Activated CD4-positive, alpha-beta memory T cell treated with anti-CD3 and anti-CD28 coated beads for 36 hours (primary cell): ENCODE measurements around the gene RASD1. TPM values are rescaled to one million over a fixed set of nuclear protein-coding genes. Genes with fewer than 3 reads are reported as not detected.
A peak's percentile ranks its signal among the peaks of the same experiment; 100 is the strongest.

Source experiments
- CTCF ChIA-PET: fragments of 350-600 bp; sonication (Branson Sonifier 250); formaldehyde crosslinking; loops from one replicate; lab custom pipeline; 2021; ENCODE audit warnings: antibody characterized with exemption, inconsistent platforms; lab: Charles Lee
- POLR2A ChIA-PET: fragments of 350-600 bp; sonication (Branson Sonifier 250); formaldehyde crosslinking; loops from one replicate; lab custom pipeline; 2021; ENCODE audit warnings: antibody characterized with exemption; lab: Charles Lee
- DNase-seq: peaks from one replicate; pipeline ENCODE4 v3.0.0-alpha.2; 2020
- H3K27ac Mint-ChIP-seq: one replicate; pipeline ENCODE4 v1.8.0; 2021; ENCODE audit warnings: mixed read lengths
- H3K27me3 Mint-ChIP-seq: one replicate; pipeline ENCODE4 v1.8.0; 2021; ENCODE audit warnings: mixed read lengths
- H3K36me3 Mint-ChIP-seq: one replicate; pipeline ENCODE4 v1.8.0; 2021; ENCODE audit warnings: mixed read lengths
- H3K4me1 Mint-ChIP-seq: one replicate; pipeline ENCODE4 v1.8.0; 2021; ENCODE audit warnings: low read depth, mixed read lengths
- H3K4me3 Mint-ChIP-seq: one replicate; pipeline ENCODE4 v1.8.0; 2021; ENCODE audit warnings: mild to moderate bottlenecking, mixed read lengths
- H3K9me3 Mint-ChIP-seq: one replicate; pipeline ENCODE4 v1.8.0; 2021; ENCODE audit warnings: mixed read lengths
- intact Hi-C: fragments of 100-400 bp; cut with micrococcal nuclease; formaldehyde crosslinking; loops from one replicate; pipeline ENCODE4 v1.15.1; 2023
- total RNA-seq, 2 experiments: library from RNA; stranded (reverse); gene quantifications; one replicate each; pipeline ENCODE4 v1.2.3, GENCODE V29; 2021

RASD1 gene
- total RNA-seq, 2 experiments from 2014 or later = 0.27 to 0.33 TPM

GRCh38 chr17:17507465-17508011 is 11.3 kb upstream of the RASD1 start:
- CTCF ChIA-PET = interaction anchor here (1.2 to 3.8 kb wide), 2 partner anchors 11 to 106 kb away, joined by 4 to 15 read pairs; partner anchors contain the start of gene RASD1
- H3K4me3 Mint-ChIP-seq = no peak overlapping the region
- no peaks in the 10 kb centered on the region for H3K27me3 Mint-ChIP-seq
- POLR2A ChIA-PET = no interaction called here
- no peaks in the 10 kb centered on the region for H3K36me3 Mint-ChIP-seq
- DNase-seq = no peak
- no peaks in the 10 kb centered on the region for H3K9me3 Mint-ChIP-seq
- intact Hi-C loops = no loop called here
- H3K27ac Mint-ChIP-seq = no peak overlapping the region
- no peaks in the 10 kb centered on the region for H3K4me1 Mint-ChIP-seq

- no peaks in the 10 kb centered on the region for H3K36me3 Mint-ChIP-seq
- no peaks in the 10 kb centered on the region for H3K9me3 Mint-ChIP-seq
- intact Hi-C loops = no loop called here
- H3K27me3 Mint-ChIP-seq = no peaks in the 10 kb centered on the region
- DNase-seq = no peak
- no peak overlapping the region for H3K4me3 Mint-ChIP-seq
- ChIA-PET POLR2A (no interaction called here), CTCF (interaction anchor here (3.8 kb wide), 1 partner anchor 10 kb away, joined by 15 read pairs; the partner anchor contains the start of gene RASD1)
- no peak overlapping the region for H3K27ac Mint-ChIP-seq
- no peaks in the 10 kb centered on the region for H3K4me1 Mint-ChIP-seq
Measured at GRCh38 chr17:17506893-17507464, 10.8 kb upstream of the RASD1 start.

- Mint-ChIP-seq H3K4me1 (no peaks in the 10 kb centered on the region), H3K27ac (no peak overlapping the region), H3K36me3 (no peaks in the 10 kb centered on the region), H3K27me3 (no peaks in the 10 kb centered on the region), H3K4me3 (no peak overlapping the region), H3K9me3 (no peaks in the 10 kb centered on the region)
- ChIA-PET POLR2A (no interaction called here), CTCF (interaction anchor here (3.8 kb wide), 1 partner anchor 10 kb away, joined by 15 read pairs; the partner anchor contains the start of gene RASD1)
- intact Hi-C loops = no loop called here
- no peak for DNase-seq
Measured at GRCh38 chr17:17506181-17506741, 10.1 kb upstream of the RASD1 start.

GRCh38 chr17:17505610-17506171 is 9.5 kb upstream of the RASD1 start:
- Mint-ChIP-seq H3K27me3 (no peaks in the 10 kb centered on the region), H3K4me3 (no peak overlapping the region), H3K4me1 (no peaks in the 10 kb centered on the region), H3K27ac (no peak overlapping the region), H3K9me3 (no peaks in the 10 kb centered on the region), H3K36me3 (no peaks in the 10 kb centered on the region)
- CTCF ChIA-PET = interaction anchor here (3.8 kb wide), 1 partner anchor 9 kb away, joined by 15 read pairs; the partner anchor contains the start of gene RASD1
- POLR2A ChIA-PET = interaction anchor here (0.5 to 1.1 kb wide), 2 partner anchors 17 to 498 kb away, joined by 3 to 4 read pairs; no protein-coding TSS in a partner anchor
- DNase-seq = no peak
- intact Hi-C loops = no loop called here

GRCh38 chr17:17505151-17505550 is 9.0 kb upstream of the RASD1 start:
- CTCF ChIA-PET = interaction anchor here (3.8 kb wide), 1 partner anchor 9 kb away, joined by 15 read pairs; the partner anchor contains the start of gene RASD1
- DNase-seq = no peak
- H3K4me3 Mint-ChIP-seq = no peak overlapping the region
- H3K9me3 Mint-ChIP-seq = no peaks in the 10 kb centered on the region
- POLR2A ChIA-PET = interaction anchor here (1.1 kb wide), 1 partner anchor 16 kb away, joined by 3 read pairs; no protein-coding TSS in a partner anchor
- no peaks in the 10 kb centered on the region for H3K27me3 Mint-ChIP-seq
- no peak overlapping the region for H3K27ac Mint-ChIP-seq
- H3K4me1 Mint-ChIP-seq = no peaks in the 10 kb centered on the region
- H3K36me3 Mint-ChIP-seq = no peaks in the 10 kb centered on the region
- intact Hi-C loops = no loop called here

- intact Hi-C loops = no loop called here
- H3K27me3 Mint-ChIP-seq = no peaks in the 10 kb centered on the region
- ChIA-PET CTCF (interaction anchor here (3.8 kb wide), 1 partner anchor 8 kb away, joined by 15 read pairs; the partner anchor contains the start of gene RASD1), POLR2A (interaction anchor here (1.1 kb wide), 1 partner anchor 16 kb away, joined by 3 read pairs; no protein-coding TSS in a partner anchor)
- H3K36me3 Mint-ChIP-seq = no peaks in the 10 kb centered on the region
- no peak overlapping the region for H3K4me3 Mint-ChIP-seq
- H3K9me3 Mint-ChIP-seq = no peaks in the 10 kb centered on the region
- no peak overlapping the region for H3K27ac Mint-ChIP-seq
- no peaks in the 10 kb centered on the region for H3K4me1 Mint-ChIP-seq
- DNase-seq = no peak
Measured at GRCh38 chr17:17504341-17505140, 8.3 kb upstream of the RASD1 start.

- H3K9me3 Mint-ChIP-seq = no peaks in the 10 kb centered on the region
- ChIA-PET CTCF (no interaction called here), POLR2A (no interaction called here)
- no peaks in the 10 kb centered on the region for H3K36me3 Mint-ChIP-seq
- intact Hi-C loops = no loop called here
- no peaks in the 10 kb centered on the region for H3K27me3 Mint-ChIP-seq
- no peak overlapping the region for H3K4me3 Mint-ChIP-seq
- no peak overlapping the region for H3K27ac Mint-ChIP-seq
- DNase-seq = no peak
- no peaks in the 10 kb centered on the region for H3K4me1 Mint-ChIP-seq
Measured at GRCh38 chr17:17503566-17504130, 7.5 kb upstream of the RASD1 start.

- DNase-seq = no peak
- H3K9me3 Mint-ChIP-seq = no peaks in the 10 kb centered on the region
- H3K36me3 Mint-ChIP-seq = no peaks in the 10 kb centered on the region
- H3K4me1 Mint-ChIP-seq = no peaks in the 10 kb centered on the region
- H3K4me3 Mint-ChIP-seq = no peak overlapping the region
- ChIA-PET POLR2A (no interaction called here), CTCF (no interaction called here)
- intact Hi-C loops = no loop called here
- no peaks in the 10 kb centered on the region for H3K27me3 Mint-ChIP-seq
- H3K27ac Mint-ChIP-seq = no peak overlapping the region
Measured at GRCh38 chr17:17502741-17503565, 6.8 kb upstream of the RASD1 start.

- intact Hi-C loops = no loop called here
- Mint-ChIP-seq H3K36me3 (no peaks in the 10 kb centered on the region), H3K9me3 (no peaks in the 10 kb centered on the region), H3K27ac (no peak overlapping the region), H3K4me3 (no peak overlapping the region), H3K4me1 (peaks cover 5% of the 10 kb centered on the region), H3K27me3 (no peaks in the 10 kb centered on the region)
- DNase-seq = peak; percentile 49
- ChIA-PET CTCF (no interaction called here), POLR2A (no interaction called here)
Measured at GRCh38 chr17:17500999-17501605, 4.9 kb upstream of the RASD1 start.

- H3K36me3 Mint-ChIP-seq = no peaks in the 10 kb centered on the region
- H3K4me3 Mint-ChIP-seq = no peak overlapping the region
- peaks cover 14% of the 10 kb centered on the region for H3K4me1 Mint-ChIP-seq
- peaks cover 7% of the 10 kb centered on the region for H3K27me3 Mint-ChIP-seq
- H3K27ac Mint-ChIP-seq = no peak overlapping the region
- intact Hi-C loops = loop anchor here (5.0 kb wide), 1 partner anchor 68 kb away; no protein-coding TSS in a partner anchor
- DNase-seq = no peak
- POLR2A ChIA-PET = no interaction called here
- no peaks in the 10 kb centered on the region for H3K9me3 Mint-ChIP-seq
- CTCF ChIA-PET = interaction anchor here (0.9 to 4.2 kb wide), 3 partner anchors 69 to 142 kb away, joined by 3 to 30 read pairs (median 8); no protein-coding TSS in a partner anchor
Measured at GRCh38 chr17:17499402-17500145, 3.4 kb upstream of the RASD1 start.
